GM20000 (cell line): ENCODE results near the gene CDH12.

Experiments
- DNase-seq: peaks from one replicate; pipeline ENCODE4 v3.0.0; 2012; ENCODE audit warnings: low spot score
- TF ChIP-seq, protein P1 (sequence below): IDR thresholded peaks from 2 replicates; pipeline ENCODE4 v1.5.1; 2012; ENCODE audit warnings: mild to moderate bottlenecking, control low read depth; ENCODE audit errors: extremely low read depth, missing control alignments

CDH12 gene

GRCh38 chr5:21784487-21784886, 1068.7 kb downstream of the CDH12 start:
- TF ChIP-seq, protein P1, sequence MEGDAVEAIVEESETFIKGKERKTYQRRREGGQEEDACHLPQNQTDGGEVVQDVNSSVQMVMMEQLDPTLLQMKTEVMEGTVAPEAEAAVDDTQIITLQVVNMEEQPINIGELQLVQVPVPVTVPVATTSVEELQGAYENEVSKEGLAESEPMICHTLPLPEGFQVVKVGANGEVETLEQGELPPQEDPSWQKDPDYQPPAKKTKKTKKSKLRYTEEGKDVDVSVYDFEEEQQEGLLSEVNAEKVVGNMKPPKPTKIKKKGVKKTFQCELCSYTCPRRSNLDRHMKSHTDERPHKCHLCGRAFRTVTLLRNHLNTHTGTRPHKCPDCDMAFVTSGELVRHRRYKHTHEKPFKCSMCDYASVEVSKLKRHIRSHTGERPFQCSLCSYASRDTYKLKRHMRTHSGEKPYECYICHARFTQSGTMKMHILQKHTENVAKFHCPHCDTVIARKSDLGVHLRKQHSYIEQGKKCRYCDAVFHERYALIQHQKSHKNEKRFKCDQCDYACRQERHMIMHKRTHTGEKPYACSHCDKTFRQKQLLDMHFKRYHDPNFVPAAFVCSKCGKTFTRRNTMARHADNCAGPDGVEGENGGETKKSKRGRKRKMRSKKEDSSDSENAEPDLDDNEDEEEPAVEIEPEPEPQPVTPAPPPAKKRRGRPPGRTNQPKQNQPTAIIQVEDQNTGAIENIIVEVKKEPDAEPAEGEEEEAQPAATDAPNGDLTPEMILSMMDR: no peak
- no peak for DNase-seq

GRCh38 chr5:21783074-21783679, 1070.0 kb downstream of the CDH12 start:
- TF ChIP-seq, protein P1: no peak
- no peak for DNase-seq

GRCh38 chr5:21776466-21776865, 1076.7 kb downstream of the CDH12 start:
- TF ChIP-seq, protein P1: no peak

GRCh38 chr5:21774801-21775200, 1078.3 kb downstream of the CDH12 start:
- DNase-seq: no peak
- TF ChIP-seq, protein P1: no peak

More at GRCh38 chr5:21776466-21776865, 1076.7 kb downstream of the CDH12 start:
- no peak for DNase-seq

- TF ChIP-seq, protein P1: no peak
- no peak for DNase-seq
These were observed 1078.9 kb downstream of the CDH12 start for GRCh38 chr5:21774281-21774680.

GRCh38 chr5:21773456-21773855, 1079.7 kb downstream of the CDH12 start:
- TF ChIP-seq, protein P1: no peak

GRCh38 chr5:21765406-21765805, 1087.7 kb downstream of the CDH12 start:
- TF ChIP-seq, protein P1: no peak
- DNase-seq: no peak

More at GRCh38 chr5:21773456-21773855, 1079.7 kb downstream of the CDH12 start:
- no peak for DNase-seq
